CD4-positive, alpha-beta T cell treated with Interleukin-12 subunit alpha and Interleukin-12 subunit beta, for 1 hour (primary cell): ENCODE results near the gene CCDC197.

Source experiments
- DNase-seq: peaks from one replicate; pipeline ENCODE4 v3.0.0-alpha.2; 2020

Gene CCDC197

GRCh38 chr14:93962701-93963601 is 34.1 kb upstream of the CCDC197 start:
- peak; percentile 71 for DNase-seq

GRCh38 chr14:93963692-93964091 is 33.4 kb upstream of the CCDC197 start:
- DNase-seq: no peak

- DNase-seq: no peak
These were observed 32.8 kb upstream of the CCDC197 start for GRCh38 chr14:93964281-93964680.

- DNase-seq: no peak
These were observed 32.2 kb upstream of the CCDC197 start for GRCh38 chr14:93964820-93965286.

GRCh38 chr14:93965287-93965821 is 31.7 kb upstream of the CCDC197 start:
- DNase-seq: no peak

- no peak for DNase-seq
These were observed 31.1 kb upstream of the CCDC197 start for GRCh38 chr14:93965946-93966474.

GRCh38 chr14:93967637-93968250 is 29.4 kb upstream of the CCDC197 start:
- no peak for DNase-seq

- DNase-seq: no peak
These were observed 27.8 kb upstream of the CCDC197 start for GRCh38 chr14:93969082-93969828.

GRCh38 chr14:93970585-93970964 is 26.5 kb upstream of the CCDC197 start:
- peak; percentile 80 for DNase-seq

- peak; percentile 49 for DNase-seq
These were observed 26.0 kb upstream of the CCDC197 start for GRCh38 chr14:93970965-93971634.

GRCh38 chr14:93971635-93972027 is 25.5 kb upstream of the CCDC197 start:
- DNase-seq: no peak

- DNase-seq: no peak
These were observed 24.4 kb upstream of the CCDC197 start for GRCh38 chr14:93972618-93973205.

- DNase-seq: no peak
These were observed 23.5 kb upstream of the CCDC197 start for GRCh38 chr14:93973607-93974006.

- DNase-seq: no peak
These were observed 22.8 kb upstream of the CCDC197 start for GRCh38 chr14:93974299-93974698.

GRCh38 chr14:93974833-93975232 is 22.3 kb upstream of the CCDC197 start:
- no peak for DNase-seq

- DNase-seq: no peak
These were observed 21.2 kb upstream of the CCDC197 start for GRCh38 chr14:93975791-93976476.

GRCh38 chr14:93976477-93977057 is 20.5 kb upstream of the CCDC197 start, which contains the start of gene ASB2:
ASB2 (minus strand) TSS chr14:93976570; CDS start chr14:93964539, 12,031 bp downstream.
- DNase-seq: no peak

GRCh38 chr14:93977171-93977570 is 19.9 kb upstream of the CCDC197 start:
- DNase-seq: no peak

GRCh38 chr14:93977790-93978581 is 19.1 kb upstream of the CCDC197 start:
- DNase-seq: peak; percentile 80

- DNase-seq: no peak
These were observed 18.4 kb upstream of the CCDC197 start for GRCh38 chr14:93978735-93979134.
